Measurements from ENCODE around the gene KCNK10. TPM values are rescaled to one million over a fixed set of nuclear protein-coding genes. Genes with fewer than 3 reads are reported as not detected.

The KCNK10 gene
- polyA plus RNA-seq, 1 of the 3 experiments (the other 2 are of a cell fraction), result not detected

DNA sequence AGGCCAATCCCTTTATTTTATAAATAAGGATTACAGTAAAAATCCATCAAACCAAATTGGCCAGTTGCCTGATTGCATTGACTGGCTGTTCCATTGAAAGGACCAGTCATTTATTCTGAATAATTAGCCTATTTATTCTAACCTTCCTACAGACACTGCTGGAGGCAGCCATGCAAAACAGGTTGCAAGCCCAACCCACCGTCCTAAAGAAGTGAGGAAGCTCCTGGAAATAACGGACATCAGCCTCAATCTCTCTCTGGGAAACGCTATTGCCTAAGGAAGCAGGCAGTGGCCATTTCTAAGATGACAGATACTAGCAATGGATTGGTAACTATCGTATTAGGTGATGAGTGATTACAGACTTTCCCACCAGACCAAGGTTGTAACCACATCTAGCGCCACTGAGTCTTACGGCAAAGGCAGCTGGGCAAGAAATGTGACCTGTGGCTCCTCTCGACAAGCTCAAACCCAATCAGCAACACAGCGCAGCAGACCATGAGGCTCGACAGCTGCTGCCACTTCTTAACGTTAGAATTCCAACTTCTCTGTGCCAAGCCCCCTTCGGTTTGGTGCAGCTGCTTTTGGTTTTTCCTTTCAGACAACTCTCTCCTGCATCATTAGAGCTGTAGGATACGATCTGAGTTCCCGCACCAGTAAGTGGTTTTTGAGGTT is 134.2 kb downstream of the KCNK10 start:
- DNase-seq, result no peak
- POLR2A ChIA-PET, result interaction anchor here (0.7 kb wide), 1 partner anchor 409 kb away, joined by 3 read pairs; no protein-coding TSS in a partner anchor

GRCh38 chr14:88185843-88186242 is 137.2 kb downstream of the KCNK10 start:
- H3K9me3 ChIP-seq, result no peaks in the 10 kb centered on the region
- no peak overlapping the region for H3K4me2 ChIP-seq
- no peaks in the 10 kb centered on the region for H3K36me3 ChIP-seq (replicated peaks in 1 of 2; ENCODE audit: control insufficient read depth in 1 of 2, insufficient read depth in 2 of 2, low read length in 1 of 2)
- H3K9ac ChIP-seq, result no peak overlapping the region
- no peaks in the 10 kb centered on the region for H3F3A ChIP-seq (replicated peaks; ENCODE audit: insufficient read depth)
- no peaks in the 10 kb centered on the region for H3K79me2 ChIP-seq (ENCODE audit: insufficient read depth)
- no peak overlapping the region for H3K4me3 ChIP-seq (ENCODE audit: low read depth in 2 of 2, low read length in 1 of 2)
- WGBS (ENCODE audit: low lambda C conversion rate), result 40% methylated on average over 2 of the region's 22 CpGs
- no peaks in the 10 kb centered on the region for H3K9me2 ChIP-seq
- DNase-seq, result no peak
- no peaks in the 10 kb centered on the region for H4K20me1 ChIP-seq (ENCODE audit: insufficient read depth)
- CTCF ChIA-PET, result interaction anchor here (1.2 kb wide), 1 partner anchor 17 kb away, joined by 3 read pairs; no protein-coding TSS in a partner anchor
- no peaks in the 10 kb centered on the region for H3K27me3 ChIP-seq (ENCODE audit: insufficient read depth)
- no peak overlapping the region for H3K27ac ChIP-seq (ENCODE audit: low read depth in 2 of 2, low read length in 1 of 2)
- POLR2A ChIA-PET, result no interaction called here
- no peak overlapping the region for H2AFZ ChIP-seq (ENCODE audit: low read depth)
- no peaks in the 10 kb centered on the region; a peak in 1 of 4 replicates for H3K4me1 ChIP-seq (ENCODE audit: control insufficient read depth in 1 of 2, insufficient read depth in 2 of 2, low read depth in 1 of 2, low read length in 1 of 2)
- TF ChIP-seq JUND (IDR thresholded peaks at IDR 0.05) (no peak), ZBTB33 (IDR thresholded peaks at IDR 0.05; ENCODE audit: borderline replicate concordance, low read depth) (no peak), RXRA (IDR thresholded peaks at IDR 0.05; ENCODE audit: borderline replicate concordance, low read depth) (no peak), PBX3 (IDR thresholded peaks at IDR 0.05) (no peak), ELF1 (IDR thresholded peaks at IDR 0.05) (no peak), FOXM1 (IDR thresholded peaks at IDR 0.05; ENCODE audit: low read depth) (no peak), EZH2phosphoT487 (IDR thresholded peaks at IDR 0.05; ENCODE audit: borderline replicate concordance, low read depth) (no peak), FOSL2 (IDR thresholded peaks at IDR 0.05; ENCODE audit: borderline replicate concordance, low read depth) (no peak)
- TF ChIP-seq, protein P1, sequence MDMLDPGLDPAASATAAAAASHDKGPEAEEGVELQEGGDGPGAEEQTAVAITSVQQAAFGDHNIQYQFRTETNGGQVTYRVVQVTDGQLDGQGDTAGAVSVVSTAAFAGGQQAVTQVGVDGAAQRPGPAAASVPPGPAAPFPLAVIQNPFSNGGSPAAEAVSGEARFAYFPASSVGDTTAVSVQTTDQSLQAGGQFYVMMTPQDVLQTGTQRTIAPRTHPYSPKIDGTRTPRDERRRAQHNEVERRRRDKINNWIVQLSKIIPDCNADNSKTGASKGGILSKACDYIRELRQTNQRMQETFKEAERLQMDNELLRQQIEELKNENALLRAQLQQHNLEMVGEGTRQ (IDR thresholded peaks at IDR 0.05; ENCODE audit: borderline replicate concordance, low read depth, low read length), result no peak

More for the DNA sequence above, 134.2 kb downstream of the KCNK10 start:
- CTCF ChIA-PET, result interaction anchor here (0.6 to 5.5 kb wide), 62 partner anchors 9 to 1803 kb away, joined by 3 to 135 read pairs (median 4); partner anchors contain the start of genes KCNK10 and SPATA7
- H4K20me1 ChIP-seq (ENCODE audit: insufficient read depth), result no peaks in the 10 kb centered on the region
- peak overlapping the region in 1 of 2 experiments; percentile 44; a peak in 1 of 4 replicates for H3K4me3 ChIP-seq (ENCODE audit: low read depth in 2 of 2, low read length in 1 of 2)
- H3K9me2 ChIP-seq, result no peaks in the 10 kb centered on the region
- H3K4me2 ChIP-seq, result peak overlapping the region; percentile 28; the same call in 1 of the 2 replicates
- H2AFZ ChIP-seq (ENCODE audit: low read depth), result peak overlapping the region; percentile 53; the same call in 1 of the 2 replicates
- no peaks in the 10 kb centered on the region; the same call in 1 of the 2 replicates for H3K27me3 ChIP-seq (ENCODE audit: insufficient read depth)
- no peaks in the 10 kb centered on the region for H3F3A ChIP-seq (replicated peaks; ENCODE audit: insufficient read depth)
- TF ChIP-seq, protein P2, sequence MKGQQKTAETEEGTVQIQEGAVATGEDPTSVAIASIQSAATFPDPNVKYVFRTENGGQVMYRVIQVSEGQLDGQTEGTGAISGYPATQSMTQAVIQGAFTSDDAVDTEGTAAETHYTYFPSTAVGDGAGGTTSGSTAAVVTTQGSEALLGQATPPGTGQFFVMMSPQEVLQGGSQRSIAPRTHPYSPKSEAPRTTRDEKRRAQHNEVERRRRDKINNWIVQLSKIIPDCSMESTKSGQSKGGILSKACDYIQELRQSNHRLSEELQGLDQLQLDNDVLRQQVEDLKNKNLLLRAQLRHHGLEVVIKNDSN (IDR thresholded peaks at IDR 0.05; ENCODE audit: borderline replicate concordance, low read depth), result no peak
- TF ChIP-seq NFIC (IDR thresholded peaks at IDR 0.05; ENCODE audit: borderline replicate concordance) (no peak), EP300 (IDR thresholded peaks at IDR 0.05; ENCODE audit: borderline replicate concordance in 1 of 2, low read depth in 1 of 2, low read length in 1 of 2) (no peak), TCF12 (IDR thresholded peaks at IDR 0.05) (no peak), YY1 (IDR thresholded peaks at IDR 0.05; ENCODE audit: low read depth) (no peak), TEAD4 (IDR thresholded peaks at IDR 0.05; ENCODE audit: borderline replicate concordance, insufficient read depth) (no peak), EZH2phosphoT487 (IDR thresholded peaks at IDR 0.05; ENCODE audit: borderline replicate concordance, low read depth) (no peak)
- TF ChIP-seq, protein P3, sequence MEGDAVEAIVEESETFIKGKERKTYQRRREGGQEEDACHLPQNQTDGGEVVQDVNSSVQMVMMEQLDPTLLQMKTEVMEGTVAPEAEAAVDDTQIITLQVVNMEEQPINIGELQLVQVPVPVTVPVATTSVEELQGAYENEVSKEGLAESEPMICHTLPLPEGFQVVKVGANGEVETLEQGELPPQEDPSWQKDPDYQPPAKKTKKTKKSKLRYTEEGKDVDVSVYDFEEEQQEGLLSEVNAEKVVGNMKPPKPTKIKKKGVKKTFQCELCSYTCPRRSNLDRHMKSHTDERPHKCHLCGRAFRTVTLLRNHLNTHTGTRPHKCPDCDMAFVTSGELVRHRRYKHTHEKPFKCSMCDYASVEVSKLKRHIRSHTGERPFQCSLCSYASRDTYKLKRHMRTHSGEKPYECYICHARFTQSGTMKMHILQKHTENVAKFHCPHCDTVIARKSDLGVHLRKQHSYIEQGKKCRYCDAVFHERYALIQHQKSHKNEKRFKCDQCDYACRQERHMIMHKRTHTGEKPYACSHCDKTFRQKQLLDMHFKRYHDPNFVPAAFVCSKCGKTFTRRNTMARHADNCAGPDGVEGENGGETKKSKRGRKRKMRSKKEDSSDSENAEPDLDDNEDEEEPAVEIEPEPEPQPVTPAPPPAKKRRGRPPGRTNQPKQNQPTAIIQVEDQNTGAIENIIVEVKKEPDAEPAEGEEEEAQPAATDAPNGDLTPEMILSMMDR (IDR thresholded peaks at IDR 0.05), result no peak
- TF ChIP-seq, protein P1 (IDR thresholded peaks at IDR 0.05; ENCODE audit: borderline replicate concordance, low read depth, low read length), result no peak
- no peaks in the 10 kb centered on the region for H3K36me3 ChIP-seq (replicated peaks in 1 of 2; ENCODE audit: control insufficient read depth in 1 of 2, insufficient read depth in 2 of 2, low read length in 1 of 2)
- H3K4me1 ChIP-seq (ENCODE audit: control insufficient read depth in 1 of 2, insufficient read depth in 2 of 2, low read depth in 1 of 2, low read length in 1 of 2), result no peaks in the 10 kb centered on the region; a peak in 1 of 4 replicates
- H3K9me3 ChIP-seq, result no peaks in the 10 kb centered on the region
- no peaks in the 10 kb centered on the region for H3K79me2 ChIP-seq (ENCODE audit: insufficient read depth)
- no peak overlapping the region for H3K27ac ChIP-seq (ENCODE audit: low read depth in 2 of 2, low read length in 1 of 2)
- WGBS (ENCODE audit: low lambda C conversion rate), result 33% methylated on average over 13 of the region's 13 CpGs
- no peak overlapping the region for H3K9ac ChIP-seq

All from SK-N-SH (cell line).